GM19372 (cell line): ENCODE results near the gene ATP5F1D.

Experiments
- ATAC-seq: cut with Tn5 transposase; IDR thresholded peaks from one replicate; pipeline ENCODE4 v1.9.1; 2021; ENCODE audit warnings: mild to moderate bottlenecking, low read depth, moderate library complexity; ENCODE audit not compliant: unreplicated experiment

ATP5F1D gene

GRCh38 chr19:1256646-1257474 is 15.3 kb downstream of the ATP5F1D start:
- ATAC-seq = no peak

DNA sequence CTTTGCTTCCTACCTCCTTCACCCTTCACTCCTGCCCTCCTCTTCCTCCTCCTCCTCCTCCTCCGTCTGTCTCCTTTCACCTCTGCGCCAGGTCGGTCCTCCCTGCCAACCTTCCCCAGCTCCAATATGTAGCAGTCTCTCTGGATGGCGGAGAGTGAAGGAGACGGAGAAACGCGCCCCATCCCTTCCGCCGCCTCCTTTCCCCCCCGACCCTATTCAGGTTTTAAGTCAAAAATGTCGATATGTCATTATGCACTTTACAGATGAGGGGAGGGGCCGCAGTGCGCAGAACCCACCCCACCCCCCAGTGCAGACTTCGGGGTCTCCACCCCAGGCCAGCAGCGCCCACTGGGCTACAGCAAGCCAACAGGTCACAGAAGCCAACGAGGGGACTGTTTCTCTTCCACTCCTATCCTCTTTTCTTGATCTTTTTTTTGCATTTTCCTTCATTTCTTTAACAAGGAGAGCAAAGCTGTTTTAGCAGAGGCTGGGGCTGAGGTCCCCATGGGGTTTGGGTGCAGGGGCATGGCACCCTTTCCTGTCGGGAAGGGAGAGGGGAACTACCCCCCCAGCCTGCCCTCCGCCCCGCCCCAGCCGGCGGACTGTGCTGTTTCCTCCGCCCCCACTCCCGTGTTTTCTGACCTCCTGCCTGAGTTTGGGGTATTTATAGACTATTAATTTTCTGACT is 16.1 kb downstream of the ATP5F1D start:
- ATAC-seq = no peak

DNA sequence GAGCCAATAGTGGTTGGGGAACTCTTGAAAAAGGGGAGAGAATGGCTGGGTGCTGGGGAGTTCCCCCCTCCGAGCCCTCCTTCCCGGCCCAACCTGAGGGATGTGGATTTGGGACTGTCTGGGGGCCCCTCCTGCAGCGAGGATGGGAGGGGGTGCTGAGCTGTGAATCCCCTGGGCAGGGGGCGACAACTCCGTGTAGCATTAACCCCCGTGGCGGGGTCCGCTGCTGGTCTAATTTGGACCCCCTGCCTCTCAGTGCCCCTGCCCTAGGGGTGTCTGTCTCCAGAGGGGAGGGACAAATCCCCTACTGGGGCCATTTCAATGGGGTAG is 16.6 kb downstream of the ATP5F1D start:
- no peak for ATAC-seq

GRCh38 chr19:1258707-1259205 is 17.2 kb downstream of the ATP5F1D start:
- no peak for ATAC-seq

GRCh38 chr19:1259206-1259875 is 17.8 kb downstream of the ATP5F1D start:
- ATAC-seq = no peak

GRCh38 chr19:1259876-1260748 is 18.6 kb downstream of the ATP5F1D start:
- peak; percentile 17 for ATAC-seq

DNA sequence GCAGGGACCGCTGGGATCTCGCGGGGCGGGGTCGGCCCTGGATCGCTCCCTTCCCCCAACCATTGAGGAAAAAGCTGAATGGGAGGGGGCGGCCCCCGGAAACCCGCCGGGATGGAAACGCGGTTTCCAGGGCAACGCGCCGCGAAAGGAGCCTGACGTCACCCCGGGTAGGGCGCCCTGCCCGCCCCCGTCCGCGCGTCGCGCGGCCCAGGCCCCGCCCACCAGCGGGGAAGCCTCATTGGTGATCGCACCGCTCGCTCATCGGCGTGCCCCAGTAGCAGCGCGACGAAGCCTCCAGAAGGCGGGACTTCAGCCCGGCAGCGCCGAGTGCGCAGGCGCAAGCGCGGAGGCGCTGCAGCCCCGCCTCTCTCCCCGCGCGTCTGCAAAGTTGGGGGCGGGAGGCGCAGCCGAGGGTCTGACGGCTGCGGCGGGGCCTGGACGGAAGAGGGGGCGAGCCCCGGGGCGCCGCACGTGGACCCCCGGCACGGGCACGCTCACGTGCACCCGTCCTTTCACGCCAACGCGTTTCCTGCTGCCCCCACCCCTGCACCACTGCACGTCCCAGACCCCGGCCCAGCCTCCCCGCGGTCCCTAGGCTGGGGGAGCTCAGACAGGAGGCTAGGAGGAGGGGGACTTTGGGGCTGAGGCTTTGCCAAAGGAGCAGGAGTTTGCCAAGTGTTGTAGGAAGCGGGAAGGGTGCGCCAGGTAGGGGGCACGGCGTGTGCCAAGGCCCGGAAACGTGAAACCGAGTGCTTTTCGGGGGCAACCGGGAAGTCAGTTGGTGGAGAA is 19.4 kb downstream of the ATP5F1D start:
- peak; percentile 65 for ATAC-seq

DNA sequence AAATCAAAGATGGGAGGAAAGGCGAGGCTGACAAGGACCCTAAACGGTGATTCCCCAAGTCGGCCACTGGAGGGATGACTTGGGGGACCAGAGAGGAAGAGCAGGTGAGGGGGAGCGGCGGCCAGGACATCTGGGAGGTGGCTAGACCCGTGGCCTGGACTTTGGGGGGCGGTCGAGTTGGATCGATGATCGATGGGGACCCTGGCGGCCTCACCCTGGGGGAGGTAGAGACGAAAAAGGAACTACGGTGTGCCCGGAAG is 19.9 kb downstream of the ATP5F1D start:
- no peak for ATAC-seq

DNA sequence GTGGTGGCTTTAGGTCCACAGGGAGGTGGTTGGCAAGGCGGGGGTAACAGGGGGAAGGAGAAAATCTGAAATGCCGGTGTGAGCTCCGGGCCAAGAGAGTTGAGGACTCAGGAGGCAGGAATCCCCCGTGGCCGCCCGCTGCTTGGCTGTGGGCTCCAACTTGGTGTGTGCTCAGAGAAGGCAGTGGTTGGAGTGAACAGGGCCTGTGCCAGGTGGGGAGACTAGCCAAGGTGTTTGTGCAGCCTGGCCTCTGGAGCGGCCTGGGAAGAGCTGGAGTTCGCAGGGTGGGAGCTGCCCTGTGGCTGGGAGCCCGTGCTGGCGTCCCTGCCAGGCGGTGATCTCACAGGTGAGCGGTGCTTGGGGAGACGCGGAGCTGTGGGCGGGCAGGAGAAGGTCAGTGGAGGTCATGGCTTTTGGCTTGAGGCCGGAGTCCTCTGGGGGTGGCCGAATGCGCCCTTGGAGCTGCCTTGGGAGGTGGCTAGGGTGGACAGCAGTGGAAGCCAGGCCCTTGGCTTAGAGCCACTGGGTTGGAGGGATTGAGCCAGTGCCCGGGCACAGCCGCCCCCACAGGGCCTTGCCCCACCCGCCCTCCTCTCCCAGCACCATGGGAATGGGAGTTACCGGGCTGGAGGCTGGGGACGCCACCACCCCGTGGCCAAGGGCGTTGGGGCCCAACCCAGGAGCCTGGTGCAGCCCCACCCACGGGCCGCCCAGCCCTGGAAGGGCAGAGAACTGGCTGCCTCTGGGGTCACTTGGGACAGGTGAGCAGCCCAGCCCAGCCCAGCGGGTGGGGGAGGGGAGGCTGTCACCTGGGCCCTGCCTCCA is 20.5 kb downstream of the ATP5F1D start:
- ATAC-seq = no peak

DNA sequence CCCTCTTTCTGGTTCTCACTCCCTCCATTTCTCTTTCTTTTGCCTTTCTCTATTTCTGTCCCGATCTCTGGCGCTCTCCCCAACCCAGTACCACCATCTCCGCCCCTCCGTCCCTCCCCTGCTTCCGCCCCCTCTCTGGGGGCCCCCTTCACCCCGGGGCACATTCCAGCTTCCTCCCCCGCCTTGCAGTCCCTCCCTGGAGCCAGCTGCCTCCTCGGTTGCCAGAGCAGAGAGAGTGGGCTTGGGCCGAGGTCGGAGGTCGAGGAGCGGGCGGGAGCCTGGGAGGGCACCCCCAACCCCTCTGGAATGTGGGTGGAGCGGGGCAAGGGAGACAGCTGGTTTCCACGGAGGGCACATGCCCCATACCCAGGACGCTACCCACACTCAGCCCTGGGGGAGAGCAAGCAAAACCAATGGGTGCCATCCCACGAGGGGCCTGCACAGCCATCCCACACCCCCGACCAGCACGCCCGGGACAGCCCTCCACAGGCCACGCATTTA is 21.1 kb downstream of the ATP5F1D start:
- no peak for ATAC-seq

- ATAC-seq = no peak
Observed at GRCh38 chr19:1263188-1263587, 21.6 kb downstream of the ATP5F1D start.

DNA sequence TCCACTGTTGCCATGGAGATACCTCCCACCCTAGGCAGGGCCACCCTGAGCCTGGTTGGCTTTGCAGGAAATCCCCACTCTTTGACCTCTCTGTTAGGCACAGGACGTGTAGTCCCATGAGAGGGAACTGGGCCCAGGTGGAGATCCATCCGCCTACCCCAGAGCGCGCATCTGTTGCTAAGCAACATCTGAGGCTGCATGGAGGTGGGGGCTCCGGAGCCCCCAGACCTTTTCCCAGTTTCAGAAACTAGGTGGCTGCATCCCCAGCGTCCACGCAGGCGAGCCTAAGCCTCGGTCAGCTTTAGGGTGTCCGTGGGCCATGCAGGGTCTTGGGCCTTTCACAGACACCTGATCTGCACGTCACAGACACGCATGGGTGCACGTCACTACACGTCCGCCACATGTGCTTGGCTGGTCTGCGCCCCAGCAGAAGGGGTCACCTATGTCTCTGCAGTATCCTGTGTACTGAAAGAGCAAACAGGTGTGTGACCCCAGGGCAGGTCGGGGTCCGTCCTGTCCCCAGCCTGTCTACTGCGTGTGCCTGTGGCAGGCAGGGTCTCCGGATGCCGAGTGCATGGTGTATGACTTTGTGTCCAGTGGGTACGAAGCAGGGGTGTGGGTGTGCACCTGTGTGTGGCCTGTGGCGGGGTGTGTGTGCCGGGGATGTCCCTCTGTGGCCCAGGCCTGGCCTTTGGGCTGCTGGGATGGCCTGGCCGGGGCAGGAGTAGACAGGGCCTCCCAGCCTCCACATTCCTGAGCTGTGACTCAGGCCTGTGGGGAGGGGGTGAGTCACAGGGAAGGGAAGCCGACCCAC is 23.5 kb downstream of the ATP5F1D start:
- no peak for ATAC-seq

GRCh38 chr19:1265615-1266128 is 24.1 kb downstream of the ATP5F1D start:
- no peak for ATAC-seq

- peak; percentile 39 for ATAC-seq
Observed at GRCh38 chr19:1266129-1266915, 24.8 kb downstream of the ATP5F1D start.

DNA sequence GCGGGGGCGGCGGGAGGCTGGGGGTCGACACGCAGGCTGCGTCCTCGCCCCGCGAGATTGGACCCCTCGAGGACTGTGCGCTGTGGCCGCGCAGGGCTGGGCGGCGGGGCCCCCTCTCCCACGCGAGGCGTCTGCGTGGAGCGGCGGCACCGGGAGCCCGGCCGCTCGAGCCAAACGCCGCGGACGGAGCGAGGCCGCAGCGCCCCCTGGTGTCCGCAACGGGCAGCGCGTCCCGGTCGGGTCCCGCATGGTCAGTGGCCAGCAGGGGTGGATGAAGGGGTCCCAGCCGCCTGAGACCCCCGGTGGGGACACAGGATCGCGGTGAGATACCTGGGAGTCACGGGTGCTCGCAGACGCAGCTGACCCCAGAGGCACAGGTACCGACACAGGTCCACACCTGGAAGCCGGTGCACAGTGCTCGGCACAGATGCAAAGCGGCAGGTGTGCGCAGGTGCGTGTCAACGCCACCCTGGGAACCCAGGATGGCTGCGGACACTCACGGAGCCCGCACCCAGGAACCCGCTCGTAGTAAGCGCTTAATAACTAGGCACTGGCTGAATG is 25.4 kb downstream of the ATP5F1D start:
- peak; percentile 17 for ATAC-seq

- no peak for ATAC-seq
Observed at GRCh38 chr19:1267477-1268225, 26.1 kb downstream of the ATP5F1D start.
